DND-41 (cell line): ENCODE measurements around the gene ZNF235.

Experiments
- EZH2 ChIP-seq: IDR thresholded peaks from 3 replicates; pipeline ENCODE4 v1.6.1; 2012; ENCODE audit warnings: borderline replicate concordance, low read depth, mild to moderate bottlenecking, moderate library complexity, low read length, inconsistent platforms; ENCODE audit not compliant: severe bottlenecking
- TF ChIP-seq, protein P1 (sequence below): IDR thresholded peaks from 2 replicates; pipeline ENCODE4 v1.5.1; 2012; ENCODE audit warnings: borderline replicate concordance, low read length, moderate library complexity, mild to moderate bottlenecking; ENCODE audit not compliant: poor library complexity, severe bottlenecking; ENCODE audit errors: extremely low read depth

DNA sequence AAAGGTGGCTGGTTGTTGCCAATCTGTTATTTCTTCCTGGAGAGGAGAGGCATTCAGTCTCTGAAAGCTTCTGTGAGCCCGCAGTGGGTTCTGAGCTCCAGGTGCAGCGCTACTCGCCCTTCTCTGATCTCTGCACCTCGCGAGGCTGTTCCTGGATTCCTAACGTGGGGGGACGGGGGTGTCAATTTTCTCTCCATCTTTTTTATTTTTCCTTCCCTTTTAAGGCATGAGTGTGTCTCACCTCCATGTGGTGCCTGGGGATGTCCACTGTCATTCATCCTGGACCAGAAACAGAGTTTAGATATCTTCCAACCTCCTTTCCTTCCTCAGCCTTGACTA lies 44.5 kb downstream of the ZNF235 start:
- TF ChIP-seq, protein P1, sequence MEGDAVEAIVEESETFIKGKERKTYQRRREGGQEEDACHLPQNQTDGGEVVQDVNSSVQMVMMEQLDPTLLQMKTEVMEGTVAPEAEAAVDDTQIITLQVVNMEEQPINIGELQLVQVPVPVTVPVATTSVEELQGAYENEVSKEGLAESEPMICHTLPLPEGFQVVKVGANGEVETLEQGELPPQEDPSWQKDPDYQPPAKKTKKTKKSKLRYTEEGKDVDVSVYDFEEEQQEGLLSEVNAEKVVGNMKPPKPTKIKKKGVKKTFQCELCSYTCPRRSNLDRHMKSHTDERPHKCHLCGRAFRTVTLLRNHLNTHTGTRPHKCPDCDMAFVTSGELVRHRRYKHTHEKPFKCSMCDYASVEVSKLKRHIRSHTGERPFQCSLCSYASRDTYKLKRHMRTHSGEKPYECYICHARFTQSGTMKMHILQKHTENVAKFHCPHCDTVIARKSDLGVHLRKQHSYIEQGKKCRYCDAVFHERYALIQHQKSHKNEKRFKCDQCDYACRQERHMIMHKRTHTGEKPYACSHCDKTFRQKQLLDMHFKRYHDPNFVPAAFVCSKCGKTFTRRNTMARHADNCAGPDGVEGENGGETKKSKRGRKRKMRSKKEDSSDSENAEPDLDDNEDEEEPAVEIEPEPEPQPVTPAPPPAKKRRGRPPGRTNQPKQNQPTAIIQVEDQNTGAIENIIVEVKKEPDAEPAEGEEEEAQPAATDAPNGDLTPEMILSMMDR = no peak
- no peak for TF ChIP-seq EZH2
